ENCODE measurements around the gene HSCB. TPM values are rescaled to one million over a fixed set of nuclear protein-coding genes. Genes with fewer than 3 reads are reported as not detected.

HSCB gene
- total and polyA plus RNA-seq, 9 of the 15 experiments (the other 6 are each of a cell fraction or from before 2014, with no cell fraction given) = 2.6 to 13.1 (median 8.6) TPM

DNA sequence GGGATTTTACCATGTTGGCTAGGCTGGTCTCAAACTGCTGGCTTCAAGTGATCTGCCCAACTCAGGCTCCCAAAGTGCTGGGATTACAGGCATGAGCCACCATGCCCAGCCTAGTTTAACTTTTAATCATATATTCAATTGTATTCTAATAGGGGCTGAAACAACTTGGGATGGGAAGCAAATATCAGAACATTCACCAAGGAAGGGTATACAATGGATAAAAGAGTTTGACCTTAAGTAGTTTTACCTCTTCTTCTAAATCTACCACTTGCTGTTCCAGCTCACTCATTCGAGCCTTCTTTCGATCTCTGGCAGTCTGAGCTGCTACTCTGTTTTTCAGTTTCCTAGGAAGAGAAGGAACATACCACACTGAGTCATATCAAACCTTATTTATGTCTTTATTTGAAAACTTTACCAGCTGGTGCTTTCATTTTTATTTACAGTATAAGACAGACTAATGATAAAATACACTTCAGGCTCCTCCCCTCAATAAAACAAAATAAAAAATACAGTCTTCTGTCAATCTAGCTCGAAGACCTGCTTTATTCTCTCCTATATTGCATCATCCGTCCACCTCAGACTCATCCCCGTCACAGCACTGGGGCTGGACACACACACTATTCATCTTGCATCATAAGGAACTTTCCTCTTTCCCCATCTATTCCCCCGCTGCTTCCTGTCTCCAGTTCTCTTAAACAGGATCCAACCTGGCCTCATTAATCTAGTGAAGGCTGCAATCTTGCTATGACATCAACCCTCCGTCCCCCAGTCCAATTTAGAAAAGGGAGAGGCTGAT, 57.2 kb downstream of the HSCB start (continued):
- TF ChIP-seq KDM2B (CRISPR knock-in tag; IDR thresholded peaks at IDR 0.05) (no peak), CHD2 (IDR thresholded peaks at IDR 0.05; ENCODE audit: low read depth, low read length) (no peak), JUND (IDR thresholded peaks at IDR 0.05; ENCODE audit: borderline replicate concordance, low read depth, low read length) (peak; percentile 70), JUND (tag; IDR thresholded peaks at IDR 0.05; ENCODE audit: borderline replicate concordance, low read depth, low read length) (peak; percentile 49; the same call in 1 of the 3 replicates), ZNF75A (CRISPR knock-in tag; IDR thresholded peaks at IDR 0.05) (no peak), ZNF77 (CRISPR knock-in tag; IDR thresholded peaks at IDR 0.05) (no peak), ELF2 (CRISPR knock-in tag; IDR thresholded peaks at IDR 0.05) (no peak), TRIM24 (IDR thresholded peaks at IDR 0.05) (peak in 1 of 2 experiments; percentile 34; a peak in 2 of 4 replicates), ZNF143 (CRISPR knock-in tag; IDR thresholded peaks at IDR 0.05) (no peak), PHB2 (IDR thresholded peaks at IDR 0.05; ENCODE audit: low read depth) (no peak), SP2 (IDR thresholded peaks at IDR 0.05; ENCODE audit: extremely low read depth, low read depth, low read length, poor library complexity, severe bottlenecking) (no peak), ZNF282 (CRISPR knock-in tag; IDR thresholded peaks at IDR 0.05) (no peak), NR4A1 (CRISPR knock-in tag; IDR thresholded peaks at IDR 0.05) (no peak), NR4A1 (tag; IDR thresholded peaks at IDR 0.05) (no peak), ZNF780A (CRISPR knock-in tag; IDR thresholded peaks at IDR 0.05) (no peak), ARID1B (IDR thresholded peaks at IDR 0.05) (peak; percentile 36; the same call in 1 of the 2 replicates), MYBL2 (IDR thresholded peaks at IDR 0.05; ENCODE audit: low read depth) (no peak), MYBL2 (CRISPR knock-in tag; IDR thresholded peaks at IDR 0.05; ENCODE audit: borderline replicate concordance) (no peak), GABPA (tag; conservative IDR thresholded peaks at IDR 0.05; ENCODE audit: low read depth) (no peak; the same call in 1 of the 2 replicates), KLF6 (CRISPR knock-in tag; IDR thresholded peaks at IDR 0.05; ENCODE audit: borderline replicate concordance) (peak; percentile 41; the same call in 1 of the 2 replicates), TCF3 (CRISPR knock-in tag; IDR thresholded peaks at IDR 0.05) (no peak), HNRNPK (IDR thresholded peaks at IDR 0.05; ENCODE audit: low read depth, low read length, poor library complexity, severe bottlenecking) (no peak), ZNF23 (CRISPR knock-in tag; IDR thresholded peaks at IDR 0.05) (no peak)
- TF ChIP-seq, protein P1, sequence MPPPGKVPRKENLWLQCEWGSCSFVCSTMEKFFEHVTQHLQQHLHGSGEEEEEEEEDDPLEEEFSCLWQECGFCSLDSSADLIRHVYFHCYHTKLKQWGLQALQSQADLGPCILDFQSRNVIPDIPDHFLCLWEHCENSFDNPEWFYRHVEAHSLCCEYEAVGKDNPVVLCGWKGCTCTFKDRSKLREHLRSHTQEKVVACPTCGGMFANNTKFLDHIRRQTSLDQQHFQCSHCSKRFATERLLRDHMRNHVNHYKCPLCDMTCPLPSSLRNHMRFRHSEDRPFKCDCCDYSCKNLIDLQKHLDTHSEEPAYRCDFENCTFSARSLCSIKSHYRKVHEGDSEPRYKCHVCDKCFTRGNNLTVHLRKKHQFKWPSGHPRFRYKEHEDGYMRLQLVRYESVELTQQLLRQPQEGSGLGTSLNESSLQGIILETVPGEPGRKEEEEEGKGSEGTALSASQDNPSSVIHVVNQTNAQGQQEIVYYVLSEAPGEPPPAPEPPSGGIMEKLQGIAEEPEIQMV (tag; conservative IDR thresholded peaks at IDR 0.05; ENCODE audit: low read depth) = no peak
- TF ChIP-seq, protein P2, sequence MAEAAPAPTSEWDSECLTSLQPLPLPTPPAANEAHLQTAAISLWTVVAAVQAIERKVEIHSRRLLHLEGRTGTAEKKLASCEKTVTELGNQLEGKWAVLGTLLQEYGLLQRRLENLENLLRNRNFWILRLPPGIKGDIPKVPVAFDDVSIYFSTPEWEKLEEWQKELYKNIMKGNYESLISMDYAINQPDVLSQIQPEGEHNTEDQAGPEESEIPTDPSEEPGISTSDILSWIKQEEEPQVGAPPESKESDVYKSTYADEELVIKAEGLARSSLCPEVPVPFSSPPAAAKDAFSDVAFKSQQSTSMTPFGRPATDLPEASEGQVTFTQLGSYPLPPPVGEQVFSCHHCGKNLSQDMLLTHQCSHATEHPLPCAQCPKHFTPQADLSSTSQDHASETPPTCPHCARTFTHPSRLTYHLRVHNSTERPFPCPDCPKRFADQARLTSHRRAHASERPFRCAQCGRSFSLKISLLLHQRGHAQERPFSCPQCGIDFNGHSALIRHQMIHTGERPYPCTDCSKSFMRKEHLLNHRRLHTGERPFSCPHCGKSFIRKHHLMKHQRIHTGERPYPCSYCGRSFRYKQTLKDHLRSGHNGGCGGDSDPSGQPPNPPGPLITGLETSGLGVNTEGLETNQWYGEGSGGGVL (CRISPR knock-in tag; IDR thresholded peaks at IDR 0.05) = no peak
- TF ChIP-seq, protein P3, sequence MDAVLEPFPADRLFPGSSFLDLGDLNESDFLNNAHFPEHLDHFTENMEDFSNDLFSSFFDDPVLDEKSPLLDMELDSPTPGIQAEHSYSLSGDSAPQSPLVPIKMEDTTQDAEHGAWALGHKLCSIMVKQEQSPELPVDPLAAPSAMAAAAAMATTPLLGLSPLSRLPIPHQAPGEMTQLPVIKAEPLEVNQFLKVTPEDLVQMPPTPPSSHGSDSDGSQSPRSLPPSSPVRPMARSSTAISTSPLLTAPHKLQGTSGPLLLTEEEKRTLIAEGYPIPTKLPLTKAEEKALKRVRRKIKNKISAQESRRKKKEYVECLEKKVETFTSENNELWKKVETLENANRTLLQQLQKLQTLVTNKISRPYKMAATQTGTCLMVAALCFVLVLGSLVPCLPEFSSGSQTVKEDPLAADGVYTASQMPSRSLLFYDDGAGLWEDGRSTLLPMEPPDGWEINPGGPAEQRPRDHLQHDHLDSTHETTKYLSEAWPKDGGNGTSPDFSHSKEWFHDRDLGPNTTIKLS (IDR thresholded peaks at IDR 0.05; ENCODE audit: borderline replicate concordance, low read depth) = no peak

All from K562 (cell line).